Fibroblast of upper back skin (primary cell): ENCODE data around the gene WDR6.
"Not testable (repeated sequence)": the region's sequence is repeated elsewhere in the genome, so short reads cannot be mapped to it uniquely, and the experiment has no call there.

ENCODE experiments used
- DNase-seq: peaks from one replicate; pipeline ENCODE4 v3.0.0-alpha.2; 2013

Gene WDR6

DNA sequence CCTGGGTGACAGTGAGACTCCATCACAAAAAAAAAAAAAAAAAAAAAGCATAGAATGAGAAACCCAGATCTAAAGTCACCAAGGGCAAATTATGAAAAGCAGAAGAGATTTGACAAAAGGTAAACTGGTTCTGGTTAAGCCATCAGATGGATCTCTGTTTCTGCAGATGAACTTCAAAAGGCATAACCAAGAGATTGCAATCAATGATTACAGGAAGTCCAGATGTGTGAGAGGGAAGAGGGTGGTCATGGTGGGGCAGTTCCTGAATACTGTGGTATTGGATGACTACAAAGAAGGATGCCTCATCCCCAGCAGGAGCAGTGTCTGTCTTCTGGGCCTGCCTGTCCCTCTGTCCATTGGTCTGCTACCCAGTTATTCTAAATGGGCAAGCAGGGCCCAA lies 13.4 kb upstream of the WDR6 start:
- DNase-seq = no peak

GRCh38 chr3:48996640-48997039 lies 10.6 kb upstream of the WDR6 start:
- DNase-seq = no peak

DNA sequence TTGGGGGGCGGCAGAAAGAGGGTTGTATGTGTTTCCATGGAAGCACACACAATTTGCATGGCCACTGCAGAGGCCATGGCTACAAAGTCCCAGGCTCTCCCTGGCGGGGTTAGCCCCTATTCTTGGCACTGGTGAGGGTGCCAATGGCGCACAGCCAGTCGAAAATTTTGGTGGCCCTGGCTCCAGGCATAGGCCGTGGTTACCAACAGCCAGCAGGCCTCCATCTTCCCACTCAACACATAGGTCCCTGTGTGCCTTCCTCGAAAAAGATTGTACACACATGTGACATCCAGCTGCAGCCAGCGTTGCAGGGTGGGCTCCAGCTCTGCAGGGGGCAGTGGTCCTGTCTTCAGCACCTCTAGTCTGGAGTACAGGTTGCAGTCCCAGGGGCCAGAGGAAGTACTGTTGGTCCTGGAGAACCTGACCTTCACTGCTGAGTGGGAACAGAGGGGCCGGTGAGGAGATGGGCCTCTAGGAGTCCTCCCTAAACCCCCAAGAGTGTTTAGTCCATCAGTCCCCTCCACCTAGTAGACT lies 10.0 kb upstream of the WDR6 start:
- no peak for DNase-seq

GRCh38 chr3:48997714-48998637 lies 9.2 kb upstream of the WDR6 start:
- no peak for DNase-seq

DNA sequence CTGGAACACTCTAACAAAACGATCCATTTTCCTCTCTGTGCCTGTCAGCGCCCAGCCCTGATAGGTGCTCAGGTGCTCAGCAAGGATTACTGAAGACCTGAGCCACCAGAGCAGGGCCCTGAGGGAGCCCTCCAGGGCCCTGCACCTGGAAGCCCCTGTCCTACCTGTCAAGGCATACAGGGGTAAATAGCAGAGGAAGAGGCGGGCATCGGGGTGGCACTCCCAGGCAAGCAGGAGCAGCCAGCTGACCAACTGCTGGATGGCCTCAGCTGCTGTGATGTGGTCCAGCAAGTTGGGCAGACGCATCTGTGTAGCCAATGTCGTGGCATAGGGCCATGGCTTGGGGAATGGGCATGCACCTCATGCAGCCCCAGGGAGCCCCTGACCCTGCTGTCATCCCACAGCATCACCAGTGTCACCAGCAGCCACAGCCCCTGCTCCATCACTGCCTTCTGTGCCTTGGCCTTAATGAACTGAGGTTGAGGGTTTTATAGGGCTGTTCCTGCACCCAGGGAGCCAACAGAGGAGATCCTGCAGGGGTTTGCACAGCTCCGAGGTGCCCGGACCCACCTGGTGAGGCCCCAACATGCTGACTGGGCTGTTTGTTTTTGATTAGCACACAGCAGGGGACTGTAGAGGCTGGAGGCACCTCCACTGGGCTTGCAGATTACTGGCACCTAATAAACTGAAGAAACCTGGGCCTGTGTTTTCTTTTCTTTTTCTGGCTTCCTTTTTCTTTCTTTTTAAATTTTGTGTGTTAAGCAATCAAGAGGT lies 7.9 kb upstream of the WDR6 start:
- DNase-seq = no peak

GRCh38 chr3:49001155-49001554 lies 6.0 kb upstream of the WDR6 start:
- DNase-seq = no peak

DNA sequence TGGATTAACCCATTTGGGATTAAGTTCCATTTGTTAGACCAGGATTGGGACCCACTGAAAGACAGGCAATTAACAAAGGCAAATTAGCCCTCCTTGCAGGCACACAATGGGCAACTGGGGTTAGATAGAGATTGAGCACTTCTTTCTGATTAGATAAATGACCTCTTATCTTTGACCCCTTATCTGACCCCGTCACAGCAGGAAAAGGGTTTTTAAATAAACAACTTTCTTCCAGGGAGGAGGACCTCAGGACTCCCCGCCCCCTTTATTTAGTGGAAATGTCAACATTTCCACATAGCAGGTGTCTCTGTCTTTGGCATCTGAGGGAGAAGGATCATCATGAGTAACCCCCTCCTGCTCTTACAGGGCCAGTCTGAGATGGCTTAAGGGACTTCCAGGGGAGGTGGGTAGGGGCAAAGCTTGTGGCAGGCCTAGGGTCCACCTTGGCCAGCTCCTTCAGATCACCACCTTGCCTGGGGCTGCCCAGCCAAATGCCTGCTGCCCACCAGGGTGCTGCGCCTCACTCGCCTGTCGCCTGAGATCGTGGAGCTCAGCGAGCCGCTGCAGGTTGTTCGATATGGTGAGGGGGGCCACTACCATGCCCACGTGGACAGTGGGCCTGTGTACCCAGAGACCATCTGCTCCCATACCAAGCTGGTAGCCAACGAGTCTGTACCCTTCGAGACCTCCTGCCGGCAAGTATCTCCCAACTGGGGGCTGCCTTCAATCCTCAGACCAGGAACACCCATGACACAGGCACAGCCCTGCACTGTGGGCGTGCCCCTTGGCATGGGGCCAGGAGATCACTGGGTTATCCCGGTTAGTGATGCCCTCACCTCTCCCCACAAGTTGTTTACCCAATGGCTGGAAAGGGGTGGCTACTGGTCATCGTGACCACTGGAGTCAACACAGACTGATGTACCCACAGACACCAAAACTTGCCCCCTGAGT lies 2.6 kb upstream of the WDR6 start:
- no peak for DNase-seq

GRCh38 chr3:49005303-49005680 lies 1.9 kb upstream of the WDR6 start:
- DNase-seq = no peak

- no peak for DNase-seq
These were observed 1.2 kb upstream of the WDR6 start for GRCh38 chr3:49005998-49006397.

DNA sequence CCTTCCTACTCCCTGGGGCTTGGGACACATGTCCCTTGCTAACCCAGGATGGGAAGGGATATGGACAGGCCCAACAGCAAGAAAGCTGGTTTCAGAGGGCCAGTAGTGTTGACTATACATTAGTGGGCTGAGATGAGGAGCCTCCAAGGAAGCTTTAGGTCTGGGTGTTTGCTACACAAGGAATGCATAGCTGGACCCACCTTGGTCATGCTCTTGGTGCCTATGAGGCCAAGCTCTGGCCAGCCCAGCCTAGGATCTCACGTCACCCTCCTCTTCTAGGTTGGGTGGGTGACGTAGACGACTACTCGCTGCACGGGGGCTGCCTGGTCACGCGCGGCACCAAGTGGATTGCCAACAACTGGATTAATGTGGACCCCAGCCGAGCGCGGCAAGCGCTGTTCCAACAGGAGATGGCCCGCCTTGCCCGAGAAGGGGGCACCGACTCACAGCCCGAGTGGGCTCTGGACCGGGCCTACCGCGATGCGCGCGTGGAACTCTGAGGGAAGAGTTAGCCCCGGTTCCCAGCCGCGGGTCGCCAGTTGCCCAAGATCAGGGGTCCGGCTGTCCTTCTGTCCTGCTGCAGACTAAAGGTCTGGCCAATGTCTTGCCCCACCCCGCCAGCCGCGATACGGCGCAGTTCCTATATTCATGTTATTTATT lies 653 bp upstream of the WDR6 start:
- DNase-seq = peak; percentile 15

DNA sequence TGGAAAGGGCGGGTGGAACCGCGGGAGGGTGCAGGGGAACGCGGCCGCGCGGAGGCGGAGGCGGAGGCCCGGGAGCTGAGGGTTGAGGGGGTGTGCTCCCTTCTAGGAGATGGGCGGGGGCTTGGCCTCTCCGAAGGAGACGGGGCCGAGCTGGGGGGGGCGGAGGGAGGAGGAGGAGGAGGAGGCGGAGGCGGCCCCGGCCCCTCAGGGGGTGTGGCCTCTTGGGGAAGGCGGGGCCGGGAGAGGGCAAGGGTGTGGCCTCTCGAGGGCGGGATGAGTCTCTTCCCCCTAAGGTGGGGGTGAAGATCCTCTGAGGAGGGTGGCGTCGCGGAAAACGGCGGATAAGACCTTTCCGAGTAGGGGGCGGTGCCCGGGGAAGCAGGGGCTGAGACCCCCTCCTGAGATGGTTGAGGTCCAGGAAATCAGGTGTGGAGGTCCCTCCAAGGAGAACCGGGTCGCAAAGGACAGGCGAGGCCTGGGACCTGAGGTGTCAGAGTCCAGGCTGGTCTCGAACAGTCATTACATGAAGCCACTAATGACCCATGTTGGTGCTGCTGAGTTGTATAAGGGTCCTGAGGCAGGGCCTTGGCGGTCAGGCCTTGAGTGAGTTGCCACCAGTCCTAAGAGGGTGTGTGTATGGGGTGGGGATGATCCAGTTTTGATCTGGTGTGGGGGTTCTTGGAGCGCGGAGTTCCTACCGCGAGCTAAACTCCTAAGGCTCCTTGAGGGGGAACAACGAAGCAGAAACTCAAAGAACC lies 759 bp downstream of the WDR6 start:
- peak; percentile 89 for DNase-seq

GRCh38 chr3:49008627-49009026 lies 1.4 kb downstream of the WDR6 start:
- not testable (repeated sequence) for DNase-seq

- DNase-seq = no peak
These were observed 2.2 kb downstream of the WDR6 start for GRCh38 chr3:49009396-49009795.

GRCh38 chr3:49012441-49013017 lies 5.3 kb downstream of the WDR6 start:
- DNase-seq = no peak

GRCh38 chr3:49013113-49013737 lies 6.0 kb downstream of the WDR6 start:
- no peak for DNase-seq

GRCh38 chr3:49013738-49014660 lies 6.8 kb downstream of the WDR6 start:
- no peak for DNase-seq

DNA sequence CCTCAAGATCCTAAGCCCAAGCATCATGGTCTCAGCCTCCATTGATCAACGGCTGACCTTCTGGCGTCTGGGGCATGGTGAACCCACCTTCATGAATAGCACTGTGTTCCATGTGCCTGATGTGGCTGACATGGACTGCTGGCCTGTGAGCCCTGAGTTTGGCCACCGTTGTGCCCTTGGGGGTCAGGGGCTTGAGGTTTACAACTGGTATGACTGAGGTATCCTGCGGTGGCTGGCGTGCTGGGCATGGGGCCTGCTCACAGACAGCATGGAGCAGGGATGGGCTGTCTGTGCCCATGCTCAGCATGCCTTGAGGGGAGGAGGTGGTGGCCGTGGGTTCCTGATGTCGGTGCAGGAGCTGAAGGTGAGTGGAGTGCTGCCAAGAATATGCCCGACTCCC lies 7.9 kb downstream of the WDR6 start:
- no peak for DNase-seq

GRCh38 chr3:49015765-49016164 lies 8.6 kb downstream of the WDR6 start:
- no peak for DNase-seq
